GM12878 (cell line): ENCODE measurements around the gene BDNF. TPM values are rescaled to one million over a fixed set of nuclear protein-coding genes. Genes with fewer than 3 reads are reported as not detected.

Experiments used
- ATAC-seq: fragments of 200-7000 bp; cut with Tn5 transposase; 3 replicates; pipeline ENCODE4 v1.9.1; 2020; ENCODE audit warnings: mild to moderate bottlenecking, moderate library complexity
- BruUV-seq: library from RNA; stranded (reverse); fragments of 400-500 nt; replicated peaks from 2 replicates; lab custom pipeline; 2021; lab: Mats Ljungman, UMichigan
- CTCF ChIA-PET: fragments of 300-600 bp; sonication (Branson Sonifier 250); formaldehyde crosslinking; extraction: SDS; loops from one replicate; lab custom pipeline; 2021; ENCODE audit warnings: inconsistent platforms; lab: Yijun Ruan, JAX
- POLR2A ChIA-PET: fragments of 350-600 bp; formaldehyde crosslinking; extraction: SDS; loops from one replicate; lab custom pipeline; 2021; ENCODE audit warnings: inconsistent platforms; lab: Charles Lee
- RAD21 ChIA-PET: fragments of 300-600 bp; sonication (Branson Sonifier 250); formaldehyde crosslinking; loops from one replicate; lab custom pipeline; 2023; ENCODE audit warnings: antibody characterized with exemption; ENCODE audit not compliant: unreplicated experiment; lab: Charles Lee
- SMC1A ChIA-PET: fragments of 300-600 bp; sonication (Branson Sonifier 250); formaldehyde crosslinking; loops from one replicate; lab custom pipeline; 2023; ENCODE audit not compliant: unreplicated experiment, uncharacterized antibody; lab: Charles Lee
- DNase-seq: peaks from one replicate; pipeline ENCODE4 v3.0.0-alpha.2; 2011; ENCODE audit warnings: low read depth, low spot score
- FAIRE-seq: peaks from 3 replicates; lab custom pipeline; 2011; peaks lifted over from hg19 to GRCh38; lab: Jason Lieb, UNC
- H2AFZ ChIP-seq: 2 replicates; pipeline ENCODE4 v1.6.0; 2011; ENCODE audit warnings: low read depth, low read length, control low read depth; ENCODE audit not compliant: control insufficient read depth
- H3K27ac ChIP-seq: 2 replicates; pipeline ENCODE4 v1.5.1; 2011; ENCODE audit warnings: control low read depth; ENCODE audit not compliant: control insufficient read depth, insufficient read depth
- H3K27me3 ChIP-seq, 2 experiments: replicated peaks in 1 of 2; 2 replicates each; pipeline versions ENCODE4 v1.6.0 to v1.6.1; 2011; ENCODE audit warnings: low read length in 1 of 2; ENCODE audit not compliant: control insufficient read depth in 2 of 2, insufficient read depth in 2 of 2
- H3K36me3 ChIP-seq, 2 experiments: 2 replicates each; pipeline ENCODE4 v1.5.1; 2011; ENCODE audit warnings: low read length in 1 of 2; ENCODE audit not compliant: control insufficient read depth in 2 of 2, insufficient read depth in 2 of 2
- H3K4me1 ChIP-seq: 2 replicates; pipeline ENCODE4 v1.6.1; 2011; ENCODE audit warnings: mild to moderate bottlenecking, low read length, moderate library complexity, mixed read lengths; ENCODE audit not compliant: control insufficient read depth, insufficient read depth
- H3K4me2 ChIP-seq: 2 replicates; pipeline ENCODE4 v1.6.0; 2011; ENCODE audit warnings: control low read depth; ENCODE audit not compliant: control insufficient read depth, insufficient read depth
- H3K4me3 ChIP-seq: fragments of 200-600 bp; sonication (generic); 2 replicates; pipeline ENCODE4 v1.5.1; 2016
- H3K79me2 ChIP-seq: 2 replicates; pipeline ENCODE4 v1.6.0; 2011; ENCODE audit warnings: low read length; ENCODE audit not compliant: control insufficient read depth, insufficient read depth
- H3K9ac ChIP-seq: 2 replicates; pipeline ENCODE4 v1.8.0; 2011; ENCODE audit warnings: low read length, control low read depth, mixed read lengths; ENCODE audit not compliant: control insufficient read depth, insufficient read depth
- H3K9me3 ChIP-seq: replicated peaks from 3 replicates; pipeline ENCODE4 v1.5.1; 2011; ENCODE audit warnings: mild to moderate bottlenecking, low read length; ENCODE audit not compliant: control insufficient read depth, insufficient read depth
- H4K20me1 ChIP-seq: 2 replicates; pipeline ENCODE4 v1.6.0; 2011; ENCODE audit not compliant: control insufficient read depth, insufficient read depth
- BCL11A ChIP-seq: IDR thresholded peaks from 2 replicates; pipeline ENCODE4 v1.6.1; 2011; ENCODE audit warnings: low read depth, low read length
- BMI1 ChIP-seq: fragments of 450-650 bp; IDR thresholded peaks from 2 replicates; pipeline ENCODE4 v1.6.1; 2016; ENCODE audit warnings: mild to moderate bottlenecking, moderate library complexity, borderline replicate concordance
- CBFB ChIP-seq: IDR thresholded peaks from 2 replicates; pipeline ENCODE4 v1.6.1; 2016; ENCODE audit warnings: antibody characterized with exemption, low read depth
- CREB1 ChIP-seq: IDR thresholded peaks from 2 replicates; pipeline ENCODE4 v1.6.1; 2012; ENCODE audit warnings: low read depth, mild to moderate bottlenecking, inconsistent platforms
- CREM ChIP-seq: IDR thresholded peaks from 2 replicates; pipeline ENCODE4 v1.6.1; 2014; ENCODE audit warnings: antibody characterized with exemption, low read depth
- EGR1 ChIP-seq, 2 experiments: IDR thresholded peaks; 1 replicate in 1 of 2; 2 replicates in 1 of 2; pipeline ENCODE4 v1.6.1; 2011 to 2012; ENCODE audit warnings: low read depth in 2 of 2, low read length in 2 of 2, borderline replicate concordance in 1 of 2, mild to moderate bottlenecking in 1 of 2, moderate library complexity in 1 of 2
- HDAC6 ChIP-seq: fragments of 200-600 bp; sonication (generic); IDR thresholded peaks from one replicate; pipeline ENCODE4 v1.8.0; 2017; ENCODE audit warnings: antibody characterized with exemption; ENCODE audit not compliant: unreplicated experiment
- MXI1 ChIP-seq: fragments of 150-350 bp; IDR thresholded peaks from 2 replicates; pipeline ENCODE4 v1.6.1; 2011; ENCODE audit warnings: low read depth, mild to moderate bottlenecking, inconsistent platforms, low read length, improper control_type of control experiment
- NFYB ChIP-seq: IDR thresholded peaks from 2 replicates; pipeline ENCODE4 v1.6.1; 2011; ENCODE audit warnings: low read depth, mild to moderate bottlenecking, low read length, improper control_type of control experiment, moderate library complexity; ENCODE audit not compliant: insufficient read depth
- PAX8 ChIP-seq: fragments of 450-650 bp; IDR thresholded peaks from 2 replicates; pipeline ENCODE4 v1.6.1; 2017; ENCODE audit warnings: mild to moderate bottlenecking, moderate library complexity
- PML ChIP-seq: IDR thresholded peaks from 2 replicates; pipeline ENCODE4 v1.6.1; 2012; ENCODE audit warnings: low read length, inconsistent platforms
- RB1 ChIP-seq: fragments of 450-650 bp; formaldehyde crosslinking; IDR thresholded peaks from 2 replicates; pipeline ENCODE4 v1.6.1; 2017; ENCODE audit warnings: mild to moderate bottlenecking, borderline replicate concordance
- RCOR1 ChIP-seq: conservative IDR thresholded peaks from 2 replicates; pipeline ENCODE4 v1.6.1; 2012; ENCODE audit warnings: low read depth, low read length, improper control_type of control experiment
- RUNX3 ChIP-seq: IDR thresholded peaks from 2 replicates; pipeline ENCODE4 v1.6.1; 2012; ENCODE audit warnings: low read length, inconsistent platforms
- SMAD5 ChIP-seq: IDR thresholded peaks from 2 replicates; pipeline ENCODE4 v1.6.1; 2016; ENCODE audit warnings: antibody characterized with exemption, low read depth
- SP1 ChIP-seq: IDR thresholded peaks from one replicate; pipeline ENCODE4 v1.6.1; 2011; ENCODE audit warnings: low read depth, low read length
- SREBF2 ChIP-seq: IDR thresholded peaks from 2 replicates; pipeline ENCODE4 v1.6.1; 2012; ENCODE audit warnings: mild to moderate bottlenecking, low read length
- SUPT20H ChIP-seq: IDR thresholded peaks from 2 replicates; pipeline ENCODE4 v1.6.1; 2011; ENCODE audit warnings: low read depth, mild to moderate bottlenecking, low read length, moderate library complexity, borderline replicate concordance; ENCODE audit not compliant: control insufficient read depth
- TARDBP ChIP-seq: IDR thresholded peaks from 2 replicates; pipeline ENCODE4 v1.6.1; 2016; ENCODE audit warnings: borderline replicate concordance
- ZBED1 ChIP-seq: IDR thresholded peaks from 2 replicates; pipeline ENCODE4 v1.6.1; 2016; ENCODE audit warnings: borderline replicate concordance
- ZNF622 ChIP-seq: fragments of 450-650 bp; IDR thresholded peaks from 2 replicates; pipeline ENCODE4 v1.6.1; 2017; ENCODE audit warnings: mild to moderate bottlenecking, inconsistent platforms
- WGBS: methylation state at CpG from one replicate; pipeline ENCODE4 v1.1.6; 2016; ENCODE audit warnings: low lambda C conversion rate; ENCODE audit not compliant: insufficient replicate concordance, insufficient coverage; ENCODE audit errors: missing lambda C conversion rate; 5-methylcytosine and 5-hydroxymethylcytosine counted together
- in situ Hi-C: fragments of 300-500 bp; cut with MboI; formaldehyde crosslinking; loops from 9 replicates; pipeline ENCODE4 v1.14.3; 2018; ENCODE audit warnings: mixed read lengths
- intact Hi-C: fragments of 100-400 bp; cut with micrococcal nuclease; formaldehyde crosslinking; loops from one replicate; pipeline ENCODE4 v1.14.2; 2022; ENCODE audit not compliant: unreplicated experiment
- polyA plus RNA-seq, 11 experiments: library from polyadenylated mRNA; depleted of rRNA in 4 of 11; unstranded in 6 of 11; stranded (reverse) in 5 of 11; fragments of >200 nt; fragmentation: Nextera tagmentation in 4 of 11; fragmentation: Illumina TruSeq in 1 of 11; extraction: Ambion mirVana in 4 of 11; extraction: Trizol in 1 of 11; gene quantifications; 1 replicate in 1 of 11; 2 replicates in 10 of 11; pipeline versions ENCODE4 v1.2.1 to v1.2.3, GENCODE V29; 2011 to 2016; ENCODE audit warnings: inconsistent platforms in 2 of 11, missing spikeins in 2 of 11, low read depth in 1 of 11
- total RNA-seq, 4 experiments: library from RNA; depleted of rRNA in 3 of 4; stranded (reverse); fragments of >200 nt in 3 of 4; fragmentation: Illumina TruSeq in 1 of 4; extraction: Trizol in 1 of 4; gene quantifications; 2 replicates each; pipeline versions ENCODE4 v1.2.1 to v1.2.3, GENCODE V29; 2013 to 2021
- TF ChIP-seq, protein P1 (sequence below): fragments of 450-650 bp; IDR thresholded peaks from 2 replicates; pipeline ENCODE4 v1.6.1; 2014; ENCODE audit warnings: mild to moderate bottlenecking

Gene BDNF
- total and polyA plus RNA-seq, 10 of the 15 experiments (the other 5 are each of a cell fraction or from before 2014, with no cell fraction given): 0.02 to 0.24 (median 0.06) TPM; not detected in 2

GRCh38 chr11:27711725-27712124, 11.5 kb upstream of the BDNF start (continued):
- TF ChIP-seq NFYB: no peak
- TF ChIP-seq SMAD5: no peak

DNA sequence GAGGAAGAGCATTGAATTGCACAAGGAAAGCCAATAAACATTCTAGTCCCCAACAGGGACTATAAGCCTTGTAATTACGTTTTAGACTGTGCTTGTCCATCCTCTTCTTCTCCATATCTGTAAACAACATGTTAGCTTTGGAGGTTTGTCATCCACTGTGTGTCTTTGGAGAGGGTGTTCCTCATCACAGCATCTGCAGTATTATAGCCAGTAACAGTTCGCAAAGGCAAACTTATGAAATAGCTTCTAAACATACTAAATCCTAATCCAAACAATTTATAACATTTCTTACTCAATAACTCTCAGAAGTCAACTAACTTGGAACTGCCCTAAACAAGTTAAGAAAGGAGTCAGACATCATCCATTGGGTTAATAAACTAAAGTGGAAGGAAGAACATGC, 10.3 kb upstream of the BDNF start:
- Histone ChIP-seq H3K79me2 (no peaks in the 10 kb centered on the region), H2AFZ (no peak overlapping the region), H3K36me3 (no peaks in the 10 kb centered on the region), H3K27me3 (no peaks in the 10 kb centered on the region), H3K4me3 (no peak overlapping the region), H3K9ac (no peak overlapping the region), H3K27ac (no peak overlapping the region), H4K20me1 (no peaks in the 10 kb centered on the region), H3K4me1 (no peaks in the 10 kb centered on the region), H3K4me2 (no peak overlapping the region), H3K9me3 (no peaks in the 10 kb centered on the region)
- intact Hi-C loops (no loop called here), in situ Hi-C loops (no loop called here)
- TF ChIP-seq CBFB (no peak), BMI1 (no peak), RCOR1 (no peak), BCL11A (no peak), PAX8 (no peak), TARDBP (no peak), EGR1 (IDR thresholded peaks at IDR 0.05; ENCODE audit: borderline replicate concordance in 1 of 2, low read depth in 2 of 2, low read length in 2 of 2) (no peak), SUPT20H (no peak), RB1 (no peak), SREBF2 (no peak), MXI1 (no peak), SP1 (no peak), CREB1 (no peak), ZNF622 (no peak), CREM (no peak), HDAC6 (no peak), RUNX3 (no peak), PML (no peak), ZBED1 (no peak)
- TF ChIP-seq, protein P1, sequence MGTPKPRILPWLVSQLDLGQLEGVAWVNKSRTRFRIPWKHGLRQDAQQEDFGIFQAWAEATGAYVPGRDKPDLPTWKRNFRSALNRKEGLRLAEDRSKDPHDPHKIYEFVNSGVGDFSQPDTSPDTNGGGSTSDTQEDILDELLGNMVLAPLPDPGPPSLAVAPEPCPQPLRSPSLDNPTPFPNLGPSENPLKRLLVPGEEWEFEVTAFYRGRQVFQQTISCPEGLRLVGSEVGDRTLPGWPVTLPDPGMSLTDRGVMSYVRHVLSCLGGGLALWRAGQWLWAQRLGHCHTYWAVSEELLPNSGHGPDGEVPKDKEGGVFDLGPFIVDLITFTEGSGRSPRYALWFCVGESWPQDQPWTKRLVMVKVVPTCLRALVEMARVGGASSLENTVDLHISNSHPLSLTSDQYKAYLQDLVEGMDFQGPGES: no peak
- FAIRE-seq (no peak), ATAC-seq (no peak), DNase-seq (no peak)
- RAD21 ChIA-PET: interaction anchor here (0.9 to 1.4 kb wide), 3 partner anchors 8 to 1449 kb away, joined by 3 to 9 read pairs (median 3); no protein-coding TSS in a partner anchor
- BruUV-seq: no TSS peak
- CTCF ChIA-PET: interaction anchor here (0.7 to 3.3 kb wide), 6 partner anchors 11 to 1618 kb away, joined by 3 to 18 read pairs (median 4); partner anchors contain the start of gene BDNF
- WGBS: 19% methylated on average over 2 of the region's 2 CpGs
- POLR2A ChIA-PET: no interaction called here
- SMC1A ChIA-PET: interaction anchor here (1.0 to 1.5 kb wide), 3 partner anchors 11 to 819 kb away, joined by 3 to 12 read pairs (median 6); no protein-coding TSS in a partner anchor
